Peyer's patch (tissue), 4 donors: ENCODE results near the gene PTMA.

Source experiments
- CTCF ChIP-seq, 6 experiments: fragments of 450-650 bp in 4 of 6; fragments of 200-600 bp in 2 of 6; sonication (generic) in 1 of 6; IDR thresholded peaks; one replicate each; pipeline ENCODE4 v1.5.1; 2017 to 2019; ENCODE audit warnings: antibody characterized with exemption in 6 of 6, mild to moderate bottlenecking in 3 of 6, moderate library complexity in 1 of 6
- POLR2A ChIP-seq, 2 donors: fragments of 450-650 bp; IDR thresholded peaks; one replicate each; pipeline ENCODE4 v1.5.1; 2017; ENCODE audit warnings: antibody characterized with exemption in 2 of 2, mild to moderate bottlenecking in 2 of 2, moderate library complexity in 2 of 2

GRCh38 chr2:231664727-231665126 lies 43.6 kb upstream of the PTMA start:
- TF ChIP-seq CTCF (IDR thresholded peaks at IDR 0.05) = no peak
- TF ChIP-seq POLR2A (IDR thresholded peaks at IDR 0.05) = no peak
